HepG2 (cell line): Measurements from ENCODE around the gene ZIK1. TPM values are rescaled to one million over a fixed set of nuclear protein-coding genes. Genes with fewer than 3 reads are reported as not detected.

Experiments used
- CCDC6 ChIP-seq: sonication (generic); formaldehyde crosslinking; IDR thresholded peaks from 2 replicates; pipeline ENCODE4 v1.8.1; 2022; ENCODE audit warnings: mild to moderate bottlenecking, missing genetic modification reagents, moderate library complexity
- CENPT ChIP-seq: sonication (generic); formaldehyde crosslinking; IDR thresholded peaks from 2 replicates; pipeline ENCODE4 v1.8.0; 2022; ENCODE audit warnings: low read depth, mild to moderate bottlenecking, moderate library complexity, missing genetic modification reagents
- CHCHD3 ChIP-seq: sonication (generic); formaldehyde crosslinking; IDR thresholded peaks from 2 replicates; pipeline ENCODE4 v1.8.0; 2022; ENCODE audit warnings: mild to moderate bottlenecking, missing genetic modification reagents, moderate library complexity
- CHD2 ChIP-seq: IDR thresholded peaks from 2 replicates; pipeline ENCODE4 v1.6.1; 2011; ENCODE audit warnings: low read depth, low read length, improper control_type of control experiment
- EED ChIP-seq: sonication (generic); formaldehyde crosslinking; IDR thresholded peaks from 2 replicates; pipeline ENCODE4 v1.5.0; 2020; ENCODE audit warnings: mild to moderate bottlenecking, missing genetic modification reagents
- HNRNPK ChIP-seq: fragments of 200-400 bp; formaldehyde crosslinking; IDR thresholded peaks from 2 replicates; pipeline ENCODE4 v1.6.1; 2018; ENCODE audit warnings: low read length, low read depth, moderate library complexity, mild to moderate bottlenecking; ENCODE audit not compliant: poor library complexity, severe bottlenecking
- MAZ ChIP-seq, 2 experiments: sonication (generic) in 1 of 2; formaldehyde crosslinking in 1 of 2; IDR thresholded peaks; 2 replicates each; pipeline versions ENCODE4 v1.5.0 to v1.6.1; 2012 to 2020; ENCODE audit warnings: low read depth in 2 of 2, mild to moderate bottlenecking in 2 of 2, borderline replicate concordance in 1 of 2, improper control_type of control experiment in 1 of 2, low read length in 1 of 2, missing genetic modification reagents in 1 of 2, moderate library complexity in 1 of 2
- PRMT3 ChIP-seq: sonication (generic); formaldehyde crosslinking; IDR thresholded peaks from 2 replicates; pipeline ENCODE4 v1.8.1; 2022; ENCODE audit warnings: low read depth, mild to moderate bottlenecking, moderate library complexity, missing genetic modification reagents, borderline replicate concordance
- PTBP1 ChIP-seq: fragments of 200-400 bp; formaldehyde crosslinking; IDR thresholded peaks from 2 replicates; pipeline ENCODE4 v1.6.1; 2018; ENCODE audit warnings: low read length, low read depth; ENCODE audit not compliant: poor library complexity, severe bottlenecking
- RARA ChIP-seq: IDR thresholded peaks from 2 replicates; pipeline ENCODE4 v1.6.1; 2016; ENCODE audit warnings: missing genetic modification reagents, missing compliant biosample characterization
- SAFB2 ChIP-seq: sonication (generic); formaldehyde crosslinking; IDR thresholded peaks from 2 replicates; pipeline ENCODE4 v1.5.1; 2020; ENCODE audit warnings: missing genetic modification reagents, low read depth, mild to moderate bottlenecking, borderline replicate concordance
- SIX4 ChIP-seq: sonication (generic); formaldehyde crosslinking; IDR thresholded peaks from 2 replicates; pipeline ENCODE4 v1.4.0; 2020; ENCODE audit warnings: missing genetic modification reagents
- SP5 ChIP-seq: IDR thresholded peaks from 2 replicates; pipeline ENCODE4 v1.6.1; 2016; ENCODE audit warnings: low read depth, borderline replicate concordance
- TAF15 ChIP-seq: fragments of 200-400 bp; formaldehyde crosslinking; IDR thresholded peaks from one replicate; pipeline ENCODE4 v1.6.1; 2018; ENCODE audit warnings: mild to moderate bottlenecking, low read depth, low read length; ENCODE audit not compliant: poor library complexity, severe bottlenecking
- ZEB1 ChIP-seq: IDR thresholded peaks from 2 replicates; pipeline ENCODE4 v1.6.1; 2012; ENCODE audit warnings: mild to moderate bottlenecking, low read depth, inconsistent platforms; ENCODE audit not compliant: insufficient replicate concordance
- ZKSCAN8 ChIP-seq: IDR thresholded peaks from 2 replicates; pipeline ENCODE4 v1.6.1; 2016; ENCODE audit warnings: borderline replicate concordance, missing genetic modification reagents, missing compliant biosample characterization
- ZNF264 ChIP-seq: sonication (generic); formaldehyde crosslinking; IDR thresholded peaks from 2 replicates; pipeline ENCODE4 v1.4.0; 2020; ENCODE audit warnings: missing genetic modification reagents
- ZNF296 ChIP-seq: sonication (generic); formaldehyde crosslinking; conservative IDR thresholded peaks from 2 replicates; pipeline ENCODE4 v1.5.0; 2020; ENCODE audit warnings: mild to moderate bottlenecking, missing genetic modification reagents
- ZNF331 ChIP-seq: sonication (generic); formaldehyde crosslinking; IDR thresholded peaks from 2 replicates; pipeline ENCODE4 v1.4.0; 2020; ENCODE audit warnings: missing genetic modification reagents
- ZNF432 ChIP-seq: sonication (generic); formaldehyde crosslinking; IDR thresholded peaks from 2 replicates; pipeline ENCODE4 v1.5.0; 2020; ENCODE audit warnings: missing genetic modification reagents, mild to moderate bottlenecking, borderline replicate concordance
- ZNF589 ChIP-seq: sonication (generic); formaldehyde crosslinking; conservative IDR thresholded peaks from 2 replicates; pipeline ENCODE4 v1.8.0; 2022; ENCODE audit warnings: mild to moderate bottlenecking, moderate library complexity, missing genetic modification reagents
- ZNF614 ChIP-seq: IDR thresholded peaks from 2 replicates; pipeline ENCODE4 v1.6.1; 2018; ENCODE audit warnings: missing biosample characterization, missing genetic modification reagents, inconsistent platforms, borderline replicate concordance
- ZNF652 ChIP-seq: IDR thresholded peaks from 2 replicates; pipeline ENCODE4 v1.6.1; 2016; ENCODE audit warnings: low read depth, borderline replicate concordance
- ZNF709 ChIP-seq: sonication (generic); formaldehyde crosslinking; IDR thresholded peaks from 2 replicates; pipeline ENCODE4 v1.5.0; 2020; ENCODE audit warnings: mild to moderate bottlenecking, missing genetic modification reagents
- ZNF773 ChIP-seq: sonication (generic); formaldehyde crosslinking; IDR thresholded peaks from 2 replicates; pipeline ENCODE4 v1.4.0; 2020; ENCODE audit warnings: missing genetic modification reagents, borderline replicate concordance
- ZNF781 ChIP-seq: sonication (generic); formaldehyde crosslinking; IDR thresholded peaks from 2 replicates; pipeline ENCODE4 v1.5.1; 2020; ENCODE audit warnings: borderline replicate concordance, mild to moderate bottlenecking, missing genetic modification reagents; ENCODE audit errors: not compliant biosample characterization
- polyA plus RNA-seq, 8 experiments: library from polyadenylated mRNA; depleted of rRNA in 3 of 8; stranded (reverse) in 7 of 8; unstranded in 1 of 8; fragments of >200 nt; fragmentation: Illumina TruSeq in 4 of 8; extraction: Trizol in 4 of 8; gene quantifications; 2 replicates each; pipeline versions ENCODE4 v1.2.1 to v1.2.3, GENCODE V29; 2011 to 2016; ENCODE audit warnings: low read depth in 4 of 8, missing spikeins in 1 of 8, mixed read lengths in 1 of 8; ENCODE audit not compliant: insufficient read depth in 1 of 8
- total RNA-seq, 5 experiments: library from RNA; depleted of rRNA; stranded (reverse); fragments of >200 nt; fragmentation: Illumina TruSeq; extraction: Trizol; gene quantifications; 2 replicates each; pipeline ENCODE4 v1.2.3, GENCODE V29; 2016; ENCODE audit warnings: low read depth in 1 of 5
- TF ChIP-seq, protein P1 (sequence below): sonication (generic); formaldehyde crosslinking; IDR thresholded peaks from 2 replicates; pipeline ENCODE4 v1.4.0; 2020; ENCODE audit warnings: mild to moderate bottlenecking, missing genetic modification reagents

ZIK1 gene
- total and polyA plus RNA-seq, 2 of the 13 experiments (the other 11 are each of a cell fraction or from before 2014, with no cell fraction given) = 2.1 to 7.2 TPM

DNA sequence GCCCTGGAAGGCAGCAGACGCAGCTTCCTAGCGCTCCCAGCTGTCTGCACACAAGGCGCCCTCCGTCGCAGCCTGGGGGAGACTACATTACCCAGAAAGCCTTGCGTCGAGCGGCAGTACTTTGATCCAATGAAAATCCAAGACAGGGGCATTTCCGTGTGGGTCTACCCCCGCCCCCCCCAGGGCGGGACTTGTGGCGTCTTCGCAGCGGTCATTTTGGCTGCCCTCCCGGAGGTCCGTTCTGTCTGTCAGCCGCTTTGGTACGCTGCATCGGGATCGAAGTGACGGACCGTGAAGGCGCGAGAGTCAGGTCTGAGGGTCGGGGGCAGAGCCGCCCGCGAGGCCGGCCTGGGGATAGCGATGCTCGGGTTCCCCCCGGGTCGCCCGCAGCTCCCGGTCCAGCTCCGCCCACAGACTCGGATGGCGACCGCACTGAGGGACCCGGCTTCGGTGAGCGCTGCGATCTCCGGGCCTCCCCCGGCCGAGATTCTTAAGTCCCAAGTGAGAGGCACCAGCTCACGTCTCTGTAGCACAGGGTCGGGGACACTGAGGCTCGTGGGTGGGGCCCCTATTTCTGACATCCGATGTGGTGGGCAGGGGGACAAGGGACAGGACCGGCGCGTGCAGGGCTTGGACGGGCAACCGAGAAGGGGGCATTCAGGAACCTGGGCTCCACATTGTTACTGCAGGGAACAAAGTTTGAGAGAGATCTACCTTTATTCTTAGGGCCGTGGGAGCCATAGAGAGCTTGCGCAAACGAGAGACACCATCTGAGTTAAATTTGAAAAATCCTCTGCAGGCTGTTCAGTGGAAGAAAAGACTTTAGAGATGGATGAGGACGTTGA, 49.3 kb downstream of the ZIK1 start, which contains the start of gene ZNF211 (continued):
- TF ChIP-seq CHD2 (peak; percentile 53; the same call in 1 of the 2 replicates), MAZ (IDR thresholded peaks at IDR 0.05; ENCODE audit: borderline replicate concordance, low read depth, low read length) (peak; percentile 84; the same call in 1 of the 2 replicates), MAZ (CRISPR knock-in tag; IDR thresholded peaks at IDR 0.05; ENCODE audit: low read depth) (peak; percentile 27; the same call in 1 of the 2 replicates), CCDC6 (no peak), TAF15 (no peak), ZNF709 (CRISPR knock-in tag) (no peak), CENPT (CRISPR knock-in tag) (no peak), CHCHD3 (CRISPR knock-in tag) (no peak), HNRNPK (no peak), ZEB1 (peak; percentile 30), ZNF264 (CRISPR knock-in tag) (no peak), SIX4 (CRISPR knock-in tag) (0 out of 2 replicates have a peak, but pooled peaks have one; percentile 12), ZNF589 (no peak), SP5 (CRISPR knock-in tag) (peak; percentile 71), SAFB2 (CRISPR knock-in tag) (no peak), ZNF331 (CRISPR knock-in tag) (peak; percentile 41; the same call in 1 of the 2 replicates), EED (no peak; the same call in 1 of the 2 replicates), ZNF652 (CRISPR knock-in tag) (no peak), PRMT3 (CRISPR knock-in tag) (no peak), ZNF781 (CRISPR knock-in tag) (no peak), ZNF773 (no peak), ZNF432 (no peak), RARA (no peak; the same call in 1 of the 2 replicates), PTBP1 (no peak), ZNF614 (CRISPR knock-in tag) (peak; percentile 59; the same call in 1 of the 2 replicates), ZNF296 (CRISPR knock-in tag) (no peak), ZKSCAN8 (no peak)
- TF ChIP-seq, protein P1, sequence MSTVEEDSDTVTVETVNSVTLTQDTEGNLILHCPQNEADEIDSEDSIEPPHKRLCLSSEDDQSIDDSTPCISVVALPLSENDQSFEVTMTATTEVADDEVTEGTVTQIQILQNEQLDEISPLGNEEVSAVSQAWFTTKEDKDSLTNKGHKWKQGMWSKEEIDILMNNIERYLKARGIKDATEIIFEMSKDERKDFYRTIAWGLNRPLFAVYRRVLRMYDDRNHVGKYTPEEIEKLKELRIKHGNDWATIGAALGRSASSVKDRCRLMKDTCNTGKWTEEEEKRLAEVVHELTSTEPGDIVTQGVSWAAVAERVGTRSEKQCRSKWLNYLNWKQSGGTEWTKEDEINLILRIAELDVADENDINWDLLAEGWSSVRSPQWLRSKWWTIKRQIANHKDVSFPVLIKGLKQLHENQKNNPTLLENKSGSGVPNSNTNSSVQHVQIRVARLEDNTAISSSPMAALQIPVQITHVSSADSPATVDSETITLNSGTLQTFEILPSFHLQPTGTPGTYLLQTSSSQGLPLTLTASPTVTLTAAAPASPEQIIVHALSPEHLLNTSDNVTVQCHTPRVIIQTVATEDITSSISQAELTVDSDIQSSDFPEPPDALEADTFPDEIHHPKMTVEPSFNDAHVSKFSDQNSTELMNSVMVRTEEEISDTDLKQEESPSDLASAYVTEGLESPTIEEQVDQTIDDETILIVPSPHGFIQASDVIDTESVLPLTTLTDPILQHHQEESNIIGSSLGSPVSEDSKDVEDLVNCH (CRISPR knock-in tag) = no peak
